K562 (cell line): ENCODE measurements around the gene MON1A.

Source experiments
- CEBPB ChIP-seq: fragments of 450-650 bp; IDR thresholded peaks from 2 replicates; pipeline ENCODE4 v1.6.1; 2016; ENCODE audit warnings: missing genetic modification characterization, missing compliant biosample characterization
- CHD2 ChIP-seq: IDR thresholded peaks from 2 replicates; pipeline ENCODE4 v1.6.1; 2011; ENCODE audit warnings: low read depth, low read length
- CTCF ChIP-seq, 3 experiments: IDR thresholded peaks in 2 of 3; conservative IDR thresholded peaks in 1 of 3; 2 replicates each; pipeline ENCODE4 v1.5.1; 2011 to 2012; ENCODE audit warnings: low read length in 3 of 3, mild to moderate bottlenecking in 3 of 3, control low read depth in 2 of 3, improper control_type of control experiment in 1 of 3, inconsistent platforms in 1 of 3, low read depth in 1 of 3, mixed read lengths in 1 of 3, moderate library complexity in 1 of 3; ENCODE audit not compliant: insufficient read depth in 2 of 3
- EHMT2 ChIP-seq: fragments of 450-650 bp; IDR thresholded peaks from 2 replicates; pipeline ENCODE4 v1.6.1; 2018; ENCODE audit warnings: antibody characterized with exemption
- EZH2 ChIP-seq: IDR thresholded peaks from 2 replicates; pipeline ENCODE4 v1.6.1; 2012; ENCODE audit warnings: low read depth, mild to moderate bottlenecking, inconsistent platforms, low read length, borderline replicate concordance
- POLR2AphosphoS5 ChIP-seq: IDR thresholded peaks from 2 replicates; pipeline ENCODE4 v1.6.1; 2011; ENCODE audit warnings: mild to moderate bottlenecking, low read depth, low read length, moderate library complexity; ENCODE audit not compliant: control insufficient read depth, insufficient read depth
- SRF ChIP-seq, 2 experiments: fragments of 250-450, 450-650 bp in 1 of 2; sonication (Bioruptor Pico) in 1 of 2; sonication (generic) in 1 of 2; formaldehyde crosslinking; IDR thresholded peaks; 2 replicates each; pipeline versions ENCODE4 v1.5.0 to v1.5.1; 2020 to 2022; ENCODE audit warnings: mild to moderate bottlenecking in 1 of 2, missing genetic modification reagents in 1 of 2
- ZNF121 ChIP-seq: sonication (generic); formaldehyde crosslinking; conservative IDR thresholded peaks from 2 replicates; pipeline ENCODE4 v1.8.0; 2022; ENCODE audit warnings: missing genetic modification reagents

DNA sequence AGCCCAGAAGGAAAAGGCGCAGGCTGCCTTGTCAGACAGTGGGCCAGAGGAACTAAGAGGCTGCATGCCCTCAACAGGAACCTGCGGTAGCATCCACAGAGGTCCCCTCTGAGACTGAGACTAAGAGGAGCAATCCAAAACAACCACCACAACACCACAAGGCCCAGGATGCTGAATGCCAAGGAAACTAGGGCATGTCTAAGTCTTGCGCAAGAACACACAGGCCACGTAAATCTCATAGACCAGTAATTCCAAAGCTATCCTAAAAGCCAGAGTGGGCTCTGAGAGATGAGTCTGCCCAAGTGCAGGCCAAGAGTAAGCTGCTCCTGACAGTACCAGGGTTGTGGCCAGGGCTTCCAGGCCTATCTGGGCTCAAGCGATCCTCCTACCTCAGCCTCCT, 12.9 kb downstream of the MON1A start:
- TF ChIP-seq CHD2 = no peak
- no peak for TF ChIP-seq SRF (CRISPR knock-in tag; IDR thresholded peaks at IDR 0.05)
- TF ChIP-seq CEBPB (tag) = peak; percentile 94
- no peak for TF ChIP-seq EZH2
- TF ChIP-seq ZNF121 = no peak
- TF ChIP-seq CTCF (IDR thresholded peaks at IDR 0.05 in 2 of 3, conservative IDR thresholded peaks at IDR 0.05 in 1 of 3; ENCODE audit: insufficient read depth in 2 of 3, low read depth in 1 of 3, low read length in 3 of 3) = no peak
- TF ChIP-seq EHMT2 = no peak
- no peak for TF ChIP-seq POLR2AphosphoS5
